ENCODE measurements around the gene COQ2.

DNA sequence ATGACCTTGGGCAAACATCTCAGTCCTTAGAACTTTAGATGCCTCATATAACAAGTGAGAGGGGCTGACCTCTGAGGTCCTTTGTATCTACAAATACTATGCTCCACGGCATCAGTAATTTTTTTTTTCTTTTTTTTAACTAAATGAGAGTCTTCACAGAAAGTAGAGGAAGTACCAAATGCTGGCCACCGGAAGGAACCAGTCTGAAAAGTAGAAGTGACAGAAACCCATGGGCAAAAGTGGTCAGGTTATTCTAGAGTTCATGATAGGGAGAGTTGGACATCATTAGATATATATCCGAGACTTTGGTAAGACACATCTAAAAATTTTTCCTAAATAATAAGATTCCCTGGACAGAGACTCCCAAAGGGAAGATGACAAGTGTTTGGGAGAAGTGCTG, 53.7 kb downstream of the COQ2 start:
- TF ChIP-seq CTCF (IDR thresholded peaks at IDR 0.05) (no peak), POLR2A (IDR thresholded peaks at IDR 0.05) (no peak), POLR2AphosphoS5 (IDR thresholded peaks at IDR 0.05) (no peak)

Data from breast epithelium (tissue), 3 donors.